Spleen (tissue), 11 donors: Measurements from ENCODE around the gene SCART1. TPM values are rescaled to one million over a fixed set of nuclear protein-coding genes. Genes with fewer than 3 reads are reported as not detected.

Experiments
- DNase-seq: peaks from one replicate; pipeline ENCODE4 v3.0.0-alpha.2; 2020
- H3K27ac ChIP-seq, 8 donors: fragments of 200-600 bp; sonication (generic) in 7 of 8; 1 replicate in 4 of 8; 2 replicates in 4 of 8; pipeline versions ENCODE4 v1.5.0 to v1.8.0; 2016 to 2021; ENCODE audit warnings: inconsistent platforms in 4 of 8, mild to moderate bottlenecking in 4 of 8, moderate library complexity in 1 of 8
- H3K27me3 ChIP-seq, 7 donors: fragments of 200-600 bp; sonication (generic) in 6 of 7; replicated peaks in 1 of 7; 1 replicate in 4 of 7; 2 replicates in 3 of 7; pipeline versions ENCODE4 v1.5.0 to v1.8.0; 2016 to 2021; ENCODE audit warnings: inconsistent platforms in 3 of 7, mild to moderate bottlenecking in 1 of 7
- H3K36me3 ChIP-seq, 6 donors: fragments of 200-600 bp; sonication (generic) in 5 of 6; 1 replicate in 4 of 6; 2 replicates in 2 of 6; pipeline versions ENCODE4 v1.5.0 to v1.8.0; 2016 to 2021; ENCODE audit warnings: inconsistent platforms in 2 of 6
- H3K4me1 ChIP-seq, 6 donors: fragments of 200-600 bp; sonication (generic) in 5 of 6; 1 replicate in 3 of 6; 2 replicates in 3 of 6; pipeline versions ENCODE4 v1.5.0 to v1.8.0; 2016 to 2021; ENCODE audit warnings: inconsistent platforms in 3 of 6
- H3K4me3 ChIP-seq, 8 donors: fragments of 200-600 bp; sonication (generic) in 7 of 8; 1 replicate in 4 of 8; 2 replicates in 4 of 8; pipeline versions ENCODE4 v1.5.0 to v1.8.0; 2016 to 2021; ENCODE audit warnings: inconsistent platforms in 4 of 8, mild to moderate bottlenecking in 4 of 8, moderate library complexity in 2 of 8
- H3K9me3 ChIP-seq, 8 donors: fragments of 200-600 bp; sonication (generic) in 7 of 8; 1 replicate in 4 of 8; 2 replicates in 4 of 8; pipeline versions ENCODE4 v1.5.0 to v1.8.0; 2016 to 2021; ENCODE audit warnings: inconsistent platforms in 4 of 8
- CTCF ChIP-seq, 11 experiments: fragments of 200-600 bp in 7 of 11; fragments of 450-650 bp in 4 of 11; sonication (generic) in 4 of 11; IDR thresholded peaks in 8 of 11; conservative IDR thresholded peaks in 3 of 11; 1 replicate in 7 of 11; 2 replicates in 4 of 11; pipeline versions ENCODE4 v1.4.0 to v1.8.0; 2016 to 2021; ENCODE audit warnings: antibody characterized with exemption in 11 of 11, inconsistent platforms in 4 of 11, mild to moderate bottlenecking in 1 of 11
- POLR2A ChIP-seq, 3 donors: fragments of 450-650 bp; IDR thresholded peaks; one replicate each; pipeline ENCODE4 v1.5.1; 2017; ENCODE audit warnings: antibody characterized with exemption in 3 of 3, mild to moderate bottlenecking in 1 of 3
- POLR2AphosphoS5 ChIP-seq, 3 donors: sonication (generic); formaldehyde crosslinking; IDR thresholded peaks; one replicate each; pipeline ENCODE4 v1.5.1; 2017; ENCODE audit warnings: antibody characterized with exemption in 3 of 3
- WGBS, 5 donors: extraction: QIAGEN DNeasy Blood & Tissue Kit in 3 of 5; methylation state at CpG; one replicate each; pipeline versions ENCODE4 v1.1.5 to v1.1.7; 2013 to 2018; 5-methylcytosine and 5-hydroxymethylcytosine counted together
- intact Hi-C: fragments of 100-400 bp; cut with DNase I; formaldehyde crosslinking; loops from one replicate; pipeline ENCODE4 v1.15.0; 2023; ENCODE audit warnings: low total_unique reads
- polyA plus RNA-seq, 3 donors: library from polyadenylated mRNA; stranded (reverse); fragments of 200-250 nt; gene quantifications; one replicate each; pipeline ENCODE4 v1.2.1, GENCODE V29; 2013
- total RNA-seq, 7 donors: library from RNA; depleted of rRNA in 3 of 7; stranded (reverse); fragments of >200 nt in 3 of 7; fragmentation: NEBNext Ultra II Directional in 4 of 7; extraction: Animal tissue kit (Norgen Biotek cat#: 25700) in 4 of 7; gene quantifications; one replicate each; pipeline versions ENCODE4 v1.1.0 to v1.2.1, GENCODE V29; 2016 to 2021
- donor health status: healthy with polysubstance abuse.
- donor health status: DM: no; HTN: no; CAD: no; lungs with moderate emphysema.
- donor health status: DM: no; HTN: no; CAD: no.
- donor health status: Bipolar disorder and iron deficiency.
- donor health status: healthy.
- donor health status: DM: no; HTN: no; CAD: no.
- donor health status: DM: yes; HTN: yes; CAD: no.

Gene SCART1
- total and polyA plus RNA-seq, 10 donors: 0.36 to 9.7 (median 4.9) TPM

DNA sequence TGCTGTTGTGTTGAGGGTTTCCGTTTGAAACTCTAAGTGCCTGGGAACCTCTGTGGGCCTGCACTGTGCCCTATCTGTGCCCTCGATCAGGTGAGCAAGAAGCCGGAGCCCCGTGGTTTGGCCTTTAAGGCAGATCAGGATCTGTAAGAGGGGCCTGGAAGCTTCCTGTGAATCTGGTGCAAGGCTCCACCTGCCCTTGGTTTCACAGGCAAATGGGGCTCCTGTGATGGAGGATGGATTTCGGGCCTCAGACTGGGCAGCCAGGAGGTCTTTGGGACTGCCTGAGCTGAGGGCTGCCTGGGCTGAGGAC, 21.6 kb downstream of the SCART1 start:
- Histone ChIP-seq H3K27me3 (no peaks in the 10 kb centered on the region), H3K4me1 (no peaks in the 10 kb centered on the region), H3K27ac (peak overlapping the region in 2 of 8 donors; percentile 5 to 38), H3K4me3 (no peak overlapping the region), H3K9me3 (no peaks in the 10 kb centered on the region), H3K36me3 (no peaks in the 10 kb centered on the region)
- WGBS, 5 donors: 61 to 69% (median 63%) methylated on average over 4 to 5 of the region's 5 CpGs
- intact Hi-C loops: no loop called here
- DNase-seq: no peak
- TF ChIP-seq POLR2A (IDR thresholded peaks at IDR 0.05) (no peak), POLR2AphosphoS5 (IDR thresholded peaks at IDR 0.05) (no peak), CTCF (IDR thresholded peaks at IDR 0.05 in 8 of 11, conservative IDR thresholded peaks at IDR 0.05 in 3 of 11) (no peak)

DNA sequence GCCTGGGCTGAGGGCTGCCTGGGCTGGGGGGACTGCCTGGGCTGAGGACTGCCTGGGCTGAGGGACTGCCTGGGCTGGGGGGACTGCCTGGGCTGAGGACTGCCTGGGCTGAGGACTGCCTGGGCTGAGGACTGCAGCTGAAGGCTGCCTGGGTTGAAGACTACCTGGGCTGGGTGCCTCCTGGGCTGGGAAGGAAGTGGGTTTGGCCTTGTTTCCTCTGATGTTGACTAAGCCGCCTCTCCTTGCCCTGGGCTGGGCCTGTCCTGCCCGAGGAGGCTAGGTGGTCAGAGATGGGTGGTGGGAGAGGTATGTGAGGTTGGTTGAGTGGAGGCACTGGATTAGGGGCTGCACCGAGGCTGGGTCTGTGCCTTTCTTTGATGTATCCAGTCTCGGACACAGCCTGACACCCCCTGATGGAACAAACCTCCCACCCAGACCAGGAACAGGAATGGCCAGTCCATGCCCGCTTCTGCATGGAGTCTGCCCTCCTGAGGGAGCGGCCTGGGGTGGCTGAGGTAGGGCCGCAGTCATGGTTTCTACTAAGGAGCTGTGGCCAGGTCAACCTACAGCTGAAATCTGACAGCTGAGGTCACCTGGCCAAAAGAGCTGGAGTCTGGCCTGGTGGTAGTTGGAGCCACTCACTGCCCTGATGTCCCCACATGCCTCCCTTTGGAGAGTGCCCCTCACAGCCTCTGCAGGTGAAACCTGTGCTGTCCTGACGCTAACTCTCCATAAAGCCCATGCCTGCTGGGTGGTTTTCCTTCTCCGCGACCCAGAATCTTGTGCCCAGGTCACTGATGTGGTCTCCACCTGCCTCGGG, 22.3 kb downstream of the SCART1 start:
- Histone ChIP-seq H3K36me3 (no peaks in the 10 kb centered on the region), H3K27me3 (no peaks in the 10 kb centered on the region), H3K4me1 (no peaks in the 10 kb centered on the region), H3K27ac (peak overlapping the region in 2 of 8 donors; percentile 5 to 38), H3K4me3 (no peak overlapping the region), H3K9me3 (no peaks in the 10 kb centered on the region)
- DNase-seq: no peak
- intact Hi-C loops: no loop called here
- TF ChIP-seq POLR2AphosphoS5 (IDR thresholded peaks at IDR 0.05) (no peak), POLR2A (IDR thresholded peaks at IDR 0.05) (no peak), CTCF (IDR thresholded peaks at IDR 0.05 in 8 of 11, conservative IDR thresholded peaks at IDR 0.05 in 3 of 11) (no peak)
- 68 to 85% (median 72%) methylated on average over 7 to 11 of the region's 11 CpGs for WGBS, 5 donors

DNA sequence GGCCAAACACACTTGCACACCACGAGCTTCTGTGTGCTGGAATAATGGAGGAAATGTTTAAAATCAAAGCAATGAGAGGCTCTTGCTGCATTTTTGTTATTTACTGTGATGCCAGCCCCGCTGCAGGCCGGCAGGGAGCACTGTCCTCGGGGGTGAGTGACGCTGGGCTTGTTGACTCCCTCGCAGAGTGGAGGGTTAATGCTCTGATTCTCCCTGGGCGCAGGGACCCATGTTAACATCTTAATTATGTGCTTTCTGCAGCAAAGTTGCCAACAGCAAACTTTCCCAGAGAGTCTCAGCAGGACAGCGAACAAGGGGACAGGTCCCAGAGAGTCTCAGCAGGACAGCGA, 22.9 kb downstream of the SCART1 start:
- Histone ChIP-seq H3K4me3 (no peak overlapping the region), H3K27me3 (no peaks in the 10 kb centered on the region), H3K27ac (no peak overlapping the region), H3K36me3 (no peaks in the 10 kb centered on the region), H3K4me1 (no peaks in the 10 kb centered on the region), H3K9me3 (no peaks in the 10 kb centered on the region)
- WGBS, 5 donors: 81 to 91% (median 83%) methylated on average over 9 of the region's 9 CpGs
- TF ChIP-seq CTCF (IDR thresholded peaks at IDR 0.05 in 8 of 11, conservative IDR thresholded peaks at IDR 0.05 in 3 of 11) (no peak), POLR2A (IDR thresholded peaks at IDR 0.05) (no peak), POLR2AphosphoS5 (IDR thresholded peaks at IDR 0.05) (no peak)
- no peak for DNase-seq
- intact Hi-C loops: no loop called here

DNA sequence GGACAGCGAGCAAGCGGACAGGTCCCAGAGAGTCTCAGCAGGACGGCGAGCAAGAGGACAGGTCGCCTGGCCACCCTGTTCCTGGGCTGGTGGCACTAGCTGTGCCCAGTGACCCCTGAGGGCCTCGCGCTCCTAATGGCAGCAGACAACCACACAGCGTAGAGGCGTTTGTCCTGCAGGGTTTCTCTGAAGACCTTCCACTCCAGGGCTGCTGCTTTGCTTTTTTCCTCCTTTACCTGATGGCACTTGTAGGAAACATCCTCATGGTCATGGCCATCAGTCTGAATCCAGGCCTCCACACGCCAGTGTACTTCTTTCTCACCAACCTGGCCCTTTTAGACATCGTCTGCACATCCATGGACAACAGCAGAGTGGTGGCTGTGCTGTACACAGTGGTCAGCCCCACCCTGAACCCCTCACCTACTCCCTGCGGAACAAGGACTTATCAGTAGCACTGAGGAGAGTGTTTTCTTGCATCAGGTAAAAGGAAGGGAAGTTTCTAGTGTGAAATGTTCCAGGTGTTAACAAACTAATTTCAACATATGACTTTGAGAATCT, 27.4 kb downstream of the SCART1 start:
- no peak for TF ChIP-seq CTCF (IDR thresholded peaks at IDR 0.05 in 8 of 11, conservative IDR thresholded peaks at IDR 0.05 in 3 of 11)
- TF ChIP-seq POLR2A (IDR thresholded peaks at IDR 0.05): no peak
- TF ChIP-seq POLR2AphosphoS5 (IDR thresholded peaks at IDR 0.05): no peak
- intact Hi-C loops: no loop called here
- no peak overlapping the region for H3K27ac ChIP-seq
- peaks cover 3 to 45% (median 40%) of the 10 kb centered on the region in 8 donors for H3K9me3 ChIP-seq
- no peaks in the 10 kb centered on the region for H3K4me1 ChIP-seq
- no peaks in the 10 kb centered on the region for H3K27me3 ChIP-seq
- 79 to 82% (median 81%) methylated on average over 7 to 12 of the region's 12 CpGs for WGBS, 5 donors
- H3K36me3 ChIP-seq: peaks cover 0 to 3% (median 0%) of the 10 kb centered on the region in 6 donors
- no peak for DNase-seq
- H3K4me3 ChIP-seq: no peak overlapping the region
